ENCODE measurements around the gene ANK3. TPM values are rescaled to one million over a fixed set of nuclear protein-coding genes. Genes with fewer than 3 reads are reported as not detected.
A peak's percentile ranks its signal among the peaks of the same experiment; 100 is the strongest.

The ANK3 gene
- total and polyA plus RNA-seq, 7 donors: 10.8 to 86.7 (median 42.5) TPM

GRCh38 chr10:60310740-60311139 lies 78.9 kb downstream of the ANK3 start:
- no peak for TF ChIP-seq POLR2AphosphoS5 (IDR thresholded peaks at IDR 0.05)
- no peak for TF ChIP-seq EP300 (IDR thresholded peaks at IDR 0.05)
- no peak for TF ChIP-seq CTCF (IDR thresholded peaks at IDR 0.05)
- no peak for TF ChIP-seq POLR2A (IDR thresholded peaks at IDR 0.05)
- intact Hi-C loops (cut with DNase I): no loop called here
- 36 to 43% methylated on average over 2 of the region's 2 CpGs for WGBS, 2 donors
- Histone ChIP-seq H3K27me3 (no peaks in the 10 kb centered on the region), H3K4me3 (no peak overlapping the region), H3K36me3 (no peaks in the 10 kb centered on the region), H3K4me1 (no peaks in the 10 kb centered on the region), H3K9me3 (no peaks in the 10 kb centered on the region), H3K27ac (no peak overlapping the region)
- no peak for DNase-seq

DNA sequence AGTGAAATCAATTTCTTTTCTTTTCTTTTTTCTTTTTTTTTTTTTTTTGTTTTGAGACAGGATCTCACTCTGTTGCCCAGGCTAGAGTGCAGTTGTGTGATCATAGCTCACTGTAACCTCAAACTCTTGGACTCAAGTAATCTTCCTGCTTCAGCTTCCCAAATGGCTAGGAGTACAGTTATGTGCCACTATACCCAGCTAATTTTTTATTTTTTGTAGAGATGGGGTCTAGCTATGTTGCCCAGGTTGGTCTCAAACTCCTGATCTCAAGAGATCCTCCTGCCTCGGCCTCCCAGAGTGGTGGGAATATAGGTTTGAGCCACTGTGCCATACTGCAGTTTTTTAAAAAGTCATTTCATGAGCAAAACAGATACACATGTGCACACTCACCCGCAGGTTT lies 79.8 kb downstream of the ANK3 start:
- DNase-seq: no peak
- intact Hi-C loops (cut with DNase I): no loop called here
- no peak for TF ChIP-seq POLR2AphosphoS5 (IDR thresholded peaks at IDR 0.05)
- no peak for TF ChIP-seq POLR2A (IDR thresholded peaks at IDR 0.05)
- TF ChIP-seq CTCF (IDR thresholded peaks at IDR 0.05): no peak
- TF ChIP-seq EP300 (IDR thresholded peaks at IDR 0.05): no peak

DNA sequence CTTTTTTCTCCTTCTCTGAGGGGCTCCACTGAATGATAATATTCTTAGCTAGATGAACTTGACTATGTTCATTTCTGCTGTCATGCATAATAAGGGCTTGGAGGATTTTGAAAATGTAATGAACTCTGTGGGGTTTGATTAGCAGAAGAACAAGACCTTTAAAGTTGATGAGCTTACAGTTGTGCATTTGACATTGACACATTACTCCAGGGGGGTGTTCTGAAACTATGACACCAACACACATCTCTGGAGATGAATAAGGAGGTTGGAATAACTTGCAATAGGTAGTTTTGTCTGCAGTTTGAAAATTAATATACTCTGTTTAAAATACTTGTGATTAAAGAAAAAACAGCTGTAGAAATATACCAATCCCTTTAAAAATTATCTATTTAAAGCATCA lies 80.3 kb downstream of the ANK3 start:
- H3K4me3 ChIP-seq: no peak overlapping the region
- TF ChIP-seq EP300 (IDR thresholded peaks at IDR 0.05): no peak
- no peak for TF ChIP-seq POLR2AphosphoS5 (IDR thresholded peaks at IDR 0.05)
- TF ChIP-seq POLR2A (IDR thresholded peaks at IDR 0.05): no peak
- TF ChIP-seq CTCF (IDR thresholded peaks at IDR 0.05): no peak
- no peak for DNase-seq
- no peaks in the 10 kb centered on the region for H3K36me3 ChIP-seq
- H3K27ac ChIP-seq: no peak overlapping the region
- intact Hi-C loops (cut with DNase I): no loop called here
- no peaks in the 10 kb centered on the region for H3K9me3 ChIP-seq
- no peaks in the 10 kb centered on the region for H3K4me1 ChIP-seq
- H3K27me3 ChIP-seq: no peaks in the 10 kb centered on the region

More for the DNA sequence above, 79.8 kb downstream of the ANK3 start:
- H3K27me3 ChIP-seq: no peaks in the 10 kb centered on the region
- no peak overlapping the region for H3K27ac ChIP-seq
- H3K9me3 ChIP-seq: no peaks in the 10 kb centered on the region
- no peaks in the 10 kb centered on the region for H3K4me1 ChIP-seq
- WGBS, 2 donors: 88 to 97% methylated on average over 2 of the region's 2 CpGs
- no peaks in the 10 kb centered on the region for H3K36me3 ChIP-seq
- H3K4me3 ChIP-seq: no peak overlapping the region

- no peaks in the 10 kb centered on the region for H3K27me3 ChIP-seq
- H3K9me3 ChIP-seq: no peaks in the 10 kb centered on the region
- WGBS, 2 donors: 76 to 86% methylated on average over 5 of the region's 5 CpGs
- no peaks in the 10 kb centered on the region for H3K36me3 ChIP-seq
- TF ChIP-seq EP300 (IDR thresholded peaks at IDR 0.05): no peak
- TF ChIP-seq POLR2A (IDR thresholded peaks at IDR 0.05): no peak
- TF ChIP-seq CTCF (IDR thresholded peaks at IDR 0.05): no peak
- TF ChIP-seq POLR2AphosphoS5 (IDR thresholded peaks at IDR 0.05): peak in 1 of 4 donors; percentile 14
- H3K4me3 ChIP-seq: no peak overlapping the region
- no peaks in the 10 kb centered on the region for H3K4me1 ChIP-seq
- H3K27ac ChIP-seq: peak overlapping the region in 3 of 4 donors; percentile 15 to 41 (median 17)
- DNase-seq: no peak
- intact Hi-C loops (cut with DNase I): no loop called here
Measured at GRCh38 chr10:60305380-60305892, 84.2 kb downstream of the ANK3 start.

DNA sequence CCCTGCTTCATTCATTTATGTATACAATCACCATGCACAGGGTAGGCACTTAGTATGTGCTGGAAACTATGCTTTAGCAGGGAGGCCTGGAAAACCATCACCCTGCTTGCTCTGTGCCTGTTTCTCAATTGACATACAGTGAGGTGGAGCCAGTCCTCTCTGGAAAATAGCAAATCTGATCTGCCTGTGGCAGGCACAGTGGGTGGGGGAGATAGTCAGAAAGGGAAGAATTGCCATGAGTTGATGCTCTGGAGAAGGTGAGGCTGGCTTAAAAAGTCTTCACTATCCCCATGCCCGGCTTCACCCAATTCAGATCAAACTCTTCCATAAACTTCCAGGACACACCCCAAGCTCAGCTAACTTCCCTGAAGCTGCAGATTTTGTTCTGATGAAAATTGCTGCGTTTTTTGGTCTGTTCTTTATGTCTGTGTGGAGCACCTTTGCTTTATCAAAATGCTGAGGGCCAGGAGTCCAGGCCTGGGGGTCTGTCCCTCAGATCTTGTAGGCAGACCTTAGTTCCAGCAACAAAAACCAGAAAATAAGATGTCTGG lies 84.8 kb downstream of the ANK3 start:
- Histone ChIP-seq H3K9me3 (no peaks in the 10 kb centered on the region), H3K27me3 (no peaks in the 10 kb centered on the region), H3K4me3 (no peak overlapping the region), H3K27ac (peak overlapping the region in 3 of 4 donors; percentile 15 to 41 (median 17)), H3K4me1 (no peaks in the 10 kb centered on the region), H3K36me3 (no peaks in the 10 kb centered on the region)
- no peak for DNase-seq
- intact Hi-C loops (cut with DNase I): no loop called here
- TF ChIP-seq CTCF (IDR thresholded peaks at IDR 0.05) (no peak), POLR2AphosphoS5 (IDR thresholded peaks at IDR 0.05) (no peak), POLR2A (IDR thresholded peaks at IDR 0.05) (no peak), EP300 (IDR thresholded peaks at IDR 0.05) (no peak)
- 59 to 85% methylated on average over 2 of the region's 2 CpGs for WGBS, 2 donors

Data from sigmoid colon (tissue), 7 donors.